Omental fat pad (tissue), 4 donors: Measurements from ENCODE around the gene GSK3A. TPM values are rescaled to one million over a fixed set of nuclear protein-coding genes. Genes with fewer than 3 reads are reported as not detected.

Experiments
- ATAC-seq: fragments of 150-250 bp; one replicate; pipeline ENCODE4 v1.9.1; 2016; ENCODE audit warnings: mild to moderate bottlenecking, moderate library complexity; ENCODE audit not compliant: low FRiP score
- DNase-seq: peaks from one replicate; pipeline ENCODE4 v3.0.0-alpha.2; 2019; ENCODE audit warnings: low spot score
- total RNA-seq, 4 donors: library from RNA; depleted of rRNA; stranded (reverse); fragments of >200 nt; gene quantifications; one replicate each; pipeline ENCODE4 v1.1.0, GENCODE V29; 2016
- TF ChIP-seq, protein P1 (sequence below), 3 donors: fragments of 450-650 bp; IDR thresholded peaks; one replicate each; pipeline ENCODE4 v1.5.1; 2016 to 2017; ENCODE audit warnings: antibody characterized with exemption in 3 of 3, mild to moderate bottlenecking in 3 of 3, moderate library complexity in 2 of 3

Gene GSK3A
- total RNA-seq, 4 donors from 2014 or later: 16.9 to 32.3 (median 20.0) TPM

DNA sequence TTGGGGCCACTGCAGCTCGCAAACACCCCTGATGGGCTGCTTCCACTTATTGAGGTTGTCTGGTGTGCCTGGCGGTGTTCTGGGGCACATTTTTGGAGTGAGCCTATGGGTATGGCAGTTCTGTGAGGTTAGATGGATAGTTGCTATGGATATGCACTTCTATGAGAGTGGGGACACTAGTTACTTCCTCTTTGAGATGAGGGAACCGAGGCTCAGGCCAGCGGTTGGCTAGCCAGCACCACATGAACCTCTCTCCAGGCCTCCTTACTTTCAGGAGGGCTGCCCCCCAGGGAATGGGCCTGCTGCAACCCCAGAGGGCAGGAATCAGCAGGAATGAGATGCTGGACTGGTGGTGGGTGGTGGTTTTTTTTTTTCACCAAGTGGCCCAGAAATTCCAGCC lies 46.0 kb upstream of the GSK3A start:
- no peak for DNase-seq
- TF ChIP-seq, protein P1, sequence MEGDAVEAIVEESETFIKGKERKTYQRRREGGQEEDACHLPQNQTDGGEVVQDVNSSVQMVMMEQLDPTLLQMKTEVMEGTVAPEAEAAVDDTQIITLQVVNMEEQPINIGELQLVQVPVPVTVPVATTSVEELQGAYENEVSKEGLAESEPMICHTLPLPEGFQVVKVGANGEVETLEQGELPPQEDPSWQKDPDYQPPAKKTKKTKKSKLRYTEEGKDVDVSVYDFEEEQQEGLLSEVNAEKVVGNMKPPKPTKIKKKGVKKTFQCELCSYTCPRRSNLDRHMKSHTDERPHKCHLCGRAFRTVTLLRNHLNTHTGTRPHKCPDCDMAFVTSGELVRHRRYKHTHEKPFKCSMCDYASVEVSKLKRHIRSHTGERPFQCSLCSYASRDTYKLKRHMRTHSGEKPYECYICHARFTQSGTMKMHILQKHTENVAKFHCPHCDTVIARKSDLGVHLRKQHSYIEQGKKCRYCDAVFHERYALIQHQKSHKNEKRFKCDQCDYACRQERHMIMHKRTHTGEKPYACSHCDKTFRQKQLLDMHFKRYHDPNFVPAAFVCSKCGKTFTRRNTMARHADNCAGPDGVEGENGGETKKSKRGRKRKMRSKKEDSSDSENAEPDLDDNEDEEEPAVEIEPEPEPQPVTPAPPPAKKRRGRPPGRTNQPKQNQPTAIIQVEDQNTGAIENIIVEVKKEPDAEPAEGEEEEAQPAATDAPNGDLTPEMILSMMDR (IDR thresholded peaks at IDR 0.05): no peak
- no peak for ATAC-seq

DNA sequence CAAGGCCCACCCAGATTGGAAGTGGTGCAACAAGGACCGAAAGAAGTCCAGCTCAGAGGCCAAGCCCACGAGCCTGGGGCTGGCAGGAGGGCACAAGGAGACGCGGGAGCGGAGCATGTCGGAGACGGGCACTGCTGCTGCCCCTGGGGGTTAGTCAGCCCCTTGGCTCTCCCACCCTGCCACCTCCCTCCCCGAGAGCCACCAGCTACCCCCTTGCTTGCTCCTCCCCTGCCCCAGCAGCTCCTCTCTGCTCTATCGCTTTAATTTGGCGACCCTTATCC lies 45.4 kb upstream of the GSK3A start:
- ATAC-seq (no peak), DNase-seq (no peak)

DNA sequence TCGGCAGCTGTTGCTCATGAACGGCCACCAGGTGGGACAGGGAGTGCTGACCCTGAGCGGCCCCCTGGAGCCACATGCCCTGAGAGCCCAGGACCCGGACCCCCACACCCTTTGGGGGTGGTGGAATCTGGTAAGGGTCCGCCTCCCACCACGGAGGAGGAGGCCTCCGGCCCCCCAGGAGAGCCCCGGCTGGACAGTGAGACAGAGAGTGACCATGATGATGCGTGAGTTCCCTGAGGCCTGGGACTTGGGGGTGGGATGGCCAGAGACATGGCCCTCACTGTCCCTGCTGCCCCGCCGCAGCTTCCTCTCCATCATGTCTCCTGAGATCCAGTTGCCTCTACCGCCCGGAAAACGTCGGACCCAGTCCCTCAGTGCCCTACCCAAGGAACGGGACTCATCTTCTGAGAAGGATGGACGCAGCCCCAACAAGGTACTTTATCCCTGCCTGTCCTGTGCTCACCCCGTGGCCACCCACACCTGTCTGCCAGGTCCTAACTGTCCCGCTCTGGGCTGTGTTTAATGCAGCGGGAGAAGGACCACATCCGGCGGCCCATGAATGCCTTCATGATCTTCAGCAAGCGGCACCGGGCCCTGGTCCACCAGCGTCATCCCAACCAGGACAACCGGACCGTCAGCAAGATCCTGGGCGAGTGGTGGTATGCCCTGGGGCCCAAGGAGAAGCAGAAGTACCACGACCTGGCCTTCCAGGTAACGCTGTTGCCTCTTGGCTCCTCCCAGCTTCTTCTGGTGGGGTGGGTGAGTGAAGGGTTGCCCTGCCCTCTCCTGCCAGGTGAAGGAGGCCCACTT lies 44.8 kb upstream of the GSK3A start:
- no peak for DNase-seq
- ATAC-seq: no peak
- TF ChIP-seq, protein P1 (IDR thresholded peaks at IDR 0.05): no peak

More for the DNA sequence above, 45.4 kb upstream of the GSK3A start:
- TF ChIP-seq, protein P1 (IDR thresholded peaks at IDR 0.05): no peak

DNA sequence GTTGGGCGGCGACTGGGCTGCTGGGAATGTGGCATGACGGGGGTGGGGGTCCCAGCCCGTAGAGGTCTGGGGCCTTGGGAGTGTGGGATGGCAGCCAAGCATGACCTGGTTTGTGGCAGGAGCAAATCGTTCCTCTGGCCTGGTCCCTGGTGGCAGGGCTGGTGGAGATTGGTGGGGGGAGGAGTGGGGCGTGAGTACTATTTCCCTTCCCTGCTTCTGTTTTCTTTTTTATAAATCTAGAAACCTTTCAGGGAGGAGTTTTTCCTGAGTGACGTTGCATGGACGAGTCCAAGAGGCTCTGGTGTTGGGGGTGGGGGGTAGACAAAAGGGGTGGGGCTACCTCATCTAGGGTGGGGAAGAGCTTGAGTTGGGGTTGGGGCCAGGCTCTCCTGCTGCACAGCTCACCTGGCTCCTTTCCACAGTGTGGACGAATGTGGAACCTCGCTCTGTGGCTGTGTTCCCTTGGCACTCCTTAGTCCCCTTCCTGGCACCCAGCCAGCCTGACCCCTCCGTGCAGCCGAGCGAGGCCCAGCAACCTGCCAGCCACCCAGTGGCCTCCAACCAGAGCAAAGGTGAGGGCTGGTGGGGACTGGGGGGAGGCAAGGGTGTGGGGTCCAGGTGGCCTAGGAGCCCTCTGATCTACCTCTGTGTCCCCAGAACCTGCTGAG lies 44.1 kb upstream of the GSK3A start:
- ATAC-seq (no peak), DNase-seq (no peak)
- TF ChIP-seq, protein P1 (IDR thresholded peaks at IDR 0.05): no peak

DNA sequence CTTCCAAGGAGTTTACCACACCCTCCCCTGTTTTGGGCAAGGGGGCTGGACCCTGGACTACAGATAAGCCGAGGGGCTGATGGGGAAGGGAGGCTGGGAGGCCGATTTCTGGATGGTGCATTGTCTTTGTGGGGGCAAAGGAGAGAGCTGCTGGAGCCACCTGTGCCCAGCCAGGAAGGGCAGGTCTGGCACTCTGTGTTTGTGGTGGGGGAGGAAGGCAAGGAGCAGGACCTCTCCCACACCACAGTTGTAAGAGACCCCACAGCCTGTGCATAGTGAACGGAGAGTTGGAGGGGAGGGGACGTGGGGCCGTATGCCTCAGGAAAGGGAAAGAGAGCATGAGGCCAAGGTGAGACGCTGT lies 43.6 kb upstream of the GSK3A start:
- TF ChIP-seq, protein P1 (IDR thresholded peaks at IDR 0.05): no peak

DNA sequence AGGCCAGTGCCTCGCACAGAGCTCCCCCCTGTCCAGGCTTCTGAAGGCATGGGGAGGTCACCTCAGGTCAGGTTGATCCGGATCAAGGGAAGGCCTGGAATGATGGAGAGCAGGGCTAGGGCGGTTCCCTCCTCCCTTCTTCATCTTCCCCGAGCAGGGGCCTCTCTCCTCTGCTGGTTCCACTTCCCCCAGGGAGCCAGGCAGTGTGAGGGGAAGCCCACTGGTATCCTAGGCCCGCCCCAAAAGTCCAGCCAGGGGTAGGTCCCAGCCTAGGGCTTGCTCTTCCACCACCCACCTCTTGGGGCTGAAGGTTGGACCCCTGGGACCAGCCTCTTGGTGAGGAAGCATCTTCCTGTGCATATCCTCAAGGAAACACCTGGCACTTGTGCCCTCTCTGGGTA lies 43.1 kb upstream of the GSK3A start:
- ATAC-seq: no peak
- TF ChIP-seq, protein P1 (IDR thresholded peaks at IDR 0.05): no peak

More for the DNA sequence above, 43.6 kb upstream of the GSK3A start:
- ATAC-seq (no peak), DNase-seq (no peak)

More for the DNA sequence above, 43.1 kb upstream of the GSK3A start:
- DNase-seq: no peak
